ENCODE data around the gene ORMDL1.
A peak's percentile ranks its signal among the peaks of the same experiment; 100 is the strongest.
"Not testable (repeated sequence)": the region's sequence is repeated elsewhere in the genome, so short reads cannot be mapped to it uniquely, and the experiment has no call there.

ORMDL1 gene

DNA sequence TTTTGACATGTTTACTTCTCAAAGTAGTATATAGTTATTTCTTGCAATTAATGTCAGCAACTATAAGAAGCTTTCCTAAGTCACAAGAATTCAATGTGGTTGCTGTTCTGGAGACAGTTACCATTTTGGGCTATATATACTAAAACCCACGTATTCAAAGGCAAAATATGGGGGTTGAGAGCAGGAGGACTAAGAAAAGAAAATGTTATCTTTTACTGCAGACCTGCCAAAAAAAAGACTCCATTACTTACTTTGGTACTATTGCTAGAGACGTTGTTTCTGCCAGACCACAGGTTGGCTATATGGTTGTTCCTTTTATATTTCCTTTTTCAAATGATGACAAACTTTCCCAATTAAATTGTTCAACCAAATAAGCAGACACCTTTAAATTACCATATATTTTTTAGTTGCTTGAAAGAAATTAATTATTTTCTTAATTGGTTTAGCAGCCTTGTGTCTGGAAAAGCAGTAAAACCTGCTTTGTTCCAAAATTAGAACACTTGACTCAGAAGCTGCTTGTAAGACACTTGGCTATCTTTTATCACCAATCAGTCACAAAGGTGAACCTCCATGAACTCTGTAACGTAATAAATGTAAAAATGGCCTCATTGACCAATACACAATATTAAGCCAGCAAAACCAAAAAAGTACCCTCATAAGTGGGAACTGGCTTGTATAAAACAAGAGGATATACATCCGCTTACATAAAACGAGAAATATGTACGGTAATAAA, 13.4 kb downstream of the ORMDL1 start:
- DNase-seq (ENCODE audit: low spot score): no peak

DNA sequence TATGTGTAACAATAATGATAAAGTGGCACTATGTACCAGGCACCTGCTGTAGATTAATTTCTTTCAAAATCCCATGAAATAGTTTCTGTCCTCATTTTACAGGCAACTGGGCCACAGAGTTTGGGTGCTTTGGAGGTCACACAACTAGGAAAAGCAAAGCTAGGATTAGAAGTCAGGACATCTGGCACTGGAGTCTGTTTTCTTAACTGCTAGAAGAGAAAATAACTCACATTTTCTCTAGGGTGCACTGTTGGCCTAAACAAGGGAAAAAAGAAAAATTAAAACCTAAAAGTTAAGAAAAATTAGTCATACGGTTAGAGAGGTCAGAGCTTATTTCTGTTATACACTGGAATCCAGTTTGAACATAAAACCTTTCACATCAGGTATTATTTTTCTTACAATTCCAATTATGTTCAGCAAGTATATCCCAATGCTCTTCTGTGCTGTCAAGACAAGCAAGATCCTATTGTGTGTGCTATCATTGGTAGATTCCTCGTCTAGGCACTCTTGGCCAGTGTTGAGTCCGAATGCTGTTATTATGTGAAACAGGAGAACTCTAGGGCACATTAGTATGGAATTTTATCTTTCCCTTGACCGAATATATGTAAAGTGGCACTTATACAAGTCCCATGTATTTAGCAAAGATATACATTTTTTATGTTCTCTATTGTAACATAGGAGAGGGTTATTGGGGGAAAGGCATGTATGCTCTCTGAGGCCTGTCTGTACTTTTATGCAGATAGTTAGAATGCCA, 20.1 kb downstream of the ORMDL1 start:
- DNase-seq (ENCODE audit: low spot score): no peak

- DNase-seq (ENCODE audit: low spot score): peak; percentile 66
Measured at GRCh38 chr2:189762551-189763298, 21.4 kb downstream of the ORMDL1 start, which contains the start of gene OSGEPL1. Gene OSGEPL1 (minus strand): TSS chr2:189762792. CDS start chr2:189761640, 1,152 bp downstream.

GRCh38 chr2:189762229-189762550, 21.9 kb downstream of the ORMDL1 start:
- DNase-seq (ENCODE audit: low spot score): no peak

GRCh38 chr2:189760154-189760553, 24.0 kb downstream of the ORMDL1 start:
- not testable (repeated sequence) for DNase-seq (ENCODE audit: low spot score)

- DNase-seq (ENCODE audit: low spot score): no peak
Measured at GRCh38 chr2:189756311-189756952, 27.7 kb downstream of the ORMDL1 start.

DNA sequence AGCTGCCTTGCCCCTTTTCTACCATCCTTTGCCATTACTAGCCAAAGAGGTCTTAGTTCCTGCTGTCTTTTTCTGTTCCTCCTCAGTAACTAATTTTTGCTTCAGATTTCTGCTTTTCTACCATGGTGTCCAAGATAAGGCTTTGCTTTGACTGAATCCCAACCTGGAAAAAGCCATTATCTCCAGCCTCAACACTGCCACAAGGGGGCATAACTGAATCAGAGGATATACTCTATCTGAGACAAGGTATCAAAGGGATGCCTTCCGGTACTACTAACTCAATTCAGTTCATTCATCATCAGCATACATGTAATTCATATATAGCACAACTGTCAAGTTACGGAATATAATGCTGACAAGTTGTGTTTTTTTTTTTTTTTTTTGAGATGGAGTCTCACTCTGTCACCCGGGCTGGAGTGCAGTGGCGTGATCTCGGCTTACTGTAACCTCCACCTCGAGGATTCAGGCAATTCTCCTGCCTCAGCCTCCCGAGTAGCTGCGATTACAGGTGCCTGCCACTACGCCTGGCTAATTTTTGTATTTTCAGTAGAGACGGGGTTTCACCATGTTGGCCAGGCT, 33.0 kb downstream of the ORMDL1 start:
- peak; percentile 47 for DNase-seq (ENCODE audit: low spot score)

GRCh38 chr2:189729430-189729829, 54.7 kb downstream of the ORMDL1 start:
- DNase-seq (ENCODE audit: low spot score): no peak

DNA sequence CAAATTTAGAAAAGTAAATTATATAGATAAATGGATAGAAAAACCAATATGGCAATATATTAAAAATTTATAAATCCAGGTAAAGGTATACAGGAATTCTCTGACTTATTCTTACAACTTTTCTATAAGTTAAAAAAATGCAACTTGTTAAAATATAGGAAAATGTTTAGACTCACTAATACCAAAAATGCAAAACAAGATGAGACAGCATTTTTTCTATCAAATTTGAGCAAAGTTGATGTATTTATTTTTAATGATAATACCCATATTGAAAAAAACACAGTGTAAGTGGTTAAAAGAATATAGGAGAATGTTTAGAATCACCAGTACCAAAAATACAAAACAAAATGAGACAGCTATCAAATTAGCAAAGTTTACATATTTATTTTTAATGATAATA, 57.3 kb downstream of the ORMDL1 start:
- DNase-seq (ENCODE audit: low spot score): no peak

DNA sequence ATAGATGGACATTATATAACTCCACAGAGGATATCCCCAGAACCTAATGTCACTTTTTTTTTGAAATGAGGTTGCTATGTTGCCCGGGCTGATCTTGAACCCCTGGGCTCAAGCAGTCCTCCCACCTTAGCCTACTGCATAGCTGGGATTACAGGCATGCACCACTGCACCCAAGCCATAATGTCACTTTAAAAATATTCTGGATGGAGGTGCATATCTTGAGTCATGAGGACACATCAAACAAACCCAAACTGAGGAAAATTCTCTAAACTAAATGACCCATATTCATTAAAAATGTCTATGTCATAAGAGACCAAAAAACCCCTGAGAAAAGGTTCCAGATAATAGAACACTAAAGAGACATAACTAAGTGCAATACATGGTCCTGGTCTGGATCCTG, 57.9 kb downstream of the ORMDL1 start:
- DNase-seq (ENCODE audit: low spot score): no peak

- DNase-seq (ENCODE audit: low spot score): no peak
Measured at GRCh38 chr2:189723192-189723591, 60.9 kb downstream of the ORMDL1 start.
